IMR-90 (cell line): ENCODE data around the gene TXK. TPM values are rescaled to one million over a fixed set of nuclear protein-coding genes. Genes with fewer than 3 reads are reported as not detected.

Source experiments
- ATAC-seq: fragments of 200-7000 bp; cut with Tn5 transposase; 2 replicates; pipeline ENCODE4 v1.9.1; 2020; ENCODE audit warnings: low read depth, mild to moderate bottlenecking, moderate library complexity
- BruUV-seq: library from RNA; stranded (reverse); fragments of 400-500 nt; replicated peaks from 2 replicates; lab custom pipeline; 2021; lab: Mats Ljungman, UMichigan
- CTCF ChIA-PET: fragments of 300-600 bp; formaldehyde crosslinking; extraction: SDS; loops from one replicate; lab custom pipeline; 2021; ENCODE audit warnings: antibody characterized with exemption; lab: Yijun Ruan, JAX
- POLR2A ChIA-PET: fragments of 300-600 bp; sonication (Branson Sonifier 250); formaldehyde crosslinking; loops from one replicate; lab custom pipeline; 2022; ENCODE audit warnings: antibody characterized with exemption; ENCODE audit not compliant: unreplicated experiment; lab: Charles Lee
- DNase-seq: peaks from one replicate; pipeline ENCODE4 v3.0.0; 2013
- H2AFZ ChIP-seq: replicated peaks from 2 replicates; pipeline ENCODE3; 2013; ENCODE audit warnings: low read length, mild to moderate bottlenecking; ENCODE audit not compliant: poor library complexity
- H2AK5ac ChIP-seq: 2 replicates; pipeline ENCODE4 v1.6.1; 2013; ENCODE audit warnings: low read depth, low read length, inconsistent platforms
- H2AK9ac ChIP-seq: replicated peaks from 2 replicates; pipeline ENCODE3; 2013; ENCODE audit warnings: mild to moderate bottlenecking, low read depth, low read length, moderate library complexity; ENCODE audit not compliant: poor library complexity
- H2BK120ac ChIP-seq: 2 replicates; pipeline ENCODE4 v1.6.1; 2013; ENCODE audit warnings: low read depth, low read length, inconsistent platforms
- H2BK15ac ChIP-seq: 3 replicates; pipeline ENCODE4 v1.6.1; 2013; ENCODE audit warnings: low read depth, low read length, inconsistent platforms
- H2BK20ac ChIP-seq: 2 replicates; pipeline ENCODE4 v1.6.1; 2013; ENCODE audit warnings: low read depth, mild to moderate bottlenecking, inconsistent platforms, low read length, moderate library complexity
- H2BK5ac ChIP-seq: 2 replicates; pipeline ENCODE4 v1.6.1; 2013; ENCODE audit warnings: mild to moderate bottlenecking, low read depth, low read length, inconsistent platforms; ENCODE audit not compliant: poor library complexity, severe bottlenecking
- H3K14ac ChIP-seq: replicated peaks from 2 replicates; pipeline ENCODE4 v1.6.1; 2013; ENCODE audit warnings: low read depth, low read length, inconsistent platforms
- H3K18ac ChIP-seq: 2 replicates; pipeline ENCODE4 v1.6.1; 2013; ENCODE audit warnings: low read depth, low read length, control low read depth
- H3K23ac ChIP-seq: 2 replicates; pipeline ENCODE4 v1.6.1; 2013; ENCODE audit warnings: low read depth, low read length, inconsistent platforms
- H3K27ac ChIP-seq: 2 replicates; pipeline ENCODE4 v1.5.1; 2013; ENCODE audit warnings: mild to moderate bottlenecking, control low read depth, low read length; ENCODE audit not compliant: insufficient read depth
- H3K27me3 ChIP-seq: 2 replicates; pipeline ENCODE4 v1.6.1; 2013; ENCODE audit warnings: low read length; ENCODE audit not compliant: control insufficient read depth, insufficient read depth
- H3K36me3 ChIP-seq: 2 replicates; pipeline ENCODE4 v1.6.1; 2013; ENCODE audit warnings: low read length, mixed read lengths; ENCODE audit not compliant: control insufficient read depth, insufficient read depth
- H3K4ac ChIP-seq: 2 replicates; pipeline ENCODE4 v1.6.1; 2013; ENCODE audit warnings: low read depth, low read length, inconsistent platforms
- H3K4me1 ChIP-seq: 2 replicates; pipeline ENCODE4 v1.6.1; 2013; ENCODE audit warnings: low read length, mixed read lengths; ENCODE audit not compliant: control insufficient read depth, insufficient read depth
- H3K4me2 ChIP-seq: 2 replicates; pipeline ENCODE4 v1.6.1; 2013; ENCODE audit warnings: low read depth, mild to moderate bottlenecking, control low read depth, low read length, moderate library complexity
- H3K4me3 ChIP-seq: 2 replicates; pipeline ENCODE4 v1.5.1; 2013; ENCODE audit warnings: low read depth, mild to moderate bottlenecking, control low read depth, low read length, moderate library complexity; ENCODE audit not compliant: insufficient read depth
- H3K56ac ChIP-seq: 2 replicates; pipeline ENCODE4 v1.6.1; 2013; ENCODE audit warnings: low read length, inconsistent platforms; ENCODE audit not compliant: insufficient read depth; ENCODE audit errors: extremely low read depth
- H3K79me1 ChIP-seq, 2 experiments: 2 replicates each; pipeline ENCODE4 v1.6.1; 2013; ENCODE audit warnings: low read length in 2 of 2, inconsistent platforms in 1 of 2, low read depth in 1 of 2
- H3K9ac ChIP-seq: 2 replicates; pipeline ENCODE4 v1.6.1; 2013; ENCODE audit warnings: low read depth, low read length, control low read depth
- H3K9me1 ChIP-seq: 2 replicates; pipeline ENCODE4 v1.6.1; 2013; ENCODE audit warnings: low read length, inconsistent platforms; ENCODE audit not compliant: insufficient read depth
- H3K9me3 ChIP-seq: 2 replicates; pipeline ENCODE4 v1.6.1; 2013; ENCODE audit warnings: low read length; ENCODE audit not compliant: control insufficient read depth, insufficient read depth
- H4K20me1 ChIP-seq: 2 replicates; pipeline ENCODE4 v1.6.1; 2013; ENCODE audit warnings: low read length, inconsistent platforms; ENCODE audit not compliant: insufficient read depth
- H4K5ac ChIP-seq: 2 replicates; pipeline ENCODE4 v1.6.1; 2013; ENCODE audit warnings: mild to moderate bottlenecking, low read depth, low read length, control low read depth
- H4K8ac ChIP-seq, 2 experiments: 2 replicates each; pipeline ENCODE4 v1.6.1; 2013; ENCODE audit warnings: low read depth in 2 of 2, low read length in 2 of 2, control low read depth in 1 of 2, inconsistent platforms in 1 of 2
- H4K91ac ChIP-seq: 2 replicates; pipeline ENCODE4 v1.6.1; 2013; ENCODE audit warnings: low read depth, low read length, inconsistent platforms; ENCODE audit not compliant: insufficient read depth
- MXI1 ChIP-seq: IDR thresholded peaks from 2 replicates; pipeline ENCODE4 v1.6.1; 2012; ENCODE audit warnings: low read depth, mild to moderate bottlenecking, low read length, moderate library complexity, borderline replicate concordance
- RAD21 ChIP-seq: IDR thresholded peaks from 2 replicates; pipeline ENCODE4 v1.6.1; 2012; ENCODE audit warnings: low read length, improper control_type of control experiment
- RCOR1 ChIP-seq: IDR thresholded peaks from 2 replicates; pipeline ENCODE4 v1.6.1; 2012; ENCODE audit warnings: mild to moderate bottlenecking, low read length, improper control_type of control experiment; ENCODE audit not compliant: insufficient replicate concordance
- WGBS, 2 experiments: methylation state at CpG; one replicate each; pipeline versions ENCODE4 v1.1.5 to v1.1.7; 2013; ENCODE audit warnings: missing lambda C conversion rate in 2 of 2; ENCODE audit not compliant: insufficient read length in 1 of 2; ENCODE audit errors: extremely low coverage in 2 of 2; 5-methylcytosine and 5-hydroxymethylcytosine counted together
- dilution Hi-C: fragments of 300-500 bp; cut with HindIII; formaldehyde crosslinking; loops from one replicate; pipeline ENCODE4 v1.14.3; 2018; ENCODE audit warnings: low sequenced_read_pairs; ENCODE audit not compliant: unreplicated experiment
- in situ Hi-C: fragments of 300-500 bp; cut with MboI; formaldehyde crosslinking; loops from 3 replicates; pipeline ENCODE4 v1.14.3; 2019; ENCODE audit warnings: low sequenced_read_pairs, inconsistent platforms, mixed read lengths
- intact Hi-C: fragments of 100-400 bp; cut with micrococcal nuclease; formaldehyde crosslinking; loops from 2 replicates; pipeline ENCODE4 v1.10.0; 2022
- polyA plus RNA-seq, 3 experiments: library from polyadenylated mRNA; depleted of rRNA; stranded (reverse); fragments of >200 nt; gene quantifications; 2 replicates each; pipeline ENCODE4 v1.2.3, GENCODE V29; 2012; ENCODE audit warnings: low replicate concordance in 1 of 3
- total RNA-seq: library from RNA; depleted of rRNA; stranded (reverse); fragments of >200 nt; gene quantifications from 2 replicates; pipeline ENCODE4 v1.2.3, GENCODE V29; 2012

The TXK gene
- total and polyA plus RNA-seq, 2 of the 4 experiments (the other 2 are of a cell fraction) = not detected

GRCh38 chr4:48116582-48116981, 17.5 kb downstream of the TXK start:
- no CpG with 5 or more reads among the region's 3 CpGs for WGBS, 2 experiments
- H3K79me1 ChIP-seq = no peaks in the 10 kb centered on the region
- no peak overlapping the region for H2AK9ac ChIP-seq
- no peak overlapping the region for H3K23ac ChIP-seq
- H2AFZ ChIP-seq = no peak overlapping the region
- ATAC-seq (no peak), DNase-seq (no peak)
- TF ChIP-seq MXI1 = no peak
- TF ChIP-seq RAD21 = no peak
- TF ChIP-seq RCOR1 = no peak
- CTCF ChIA-PET = no interaction called here
- H2BK20ac ChIP-seq = no peak overlapping the region
- dilution Hi-C loops = no loop called here
- no peaks in the 10 kb centered on the region for H4K20me1 ChIP-seq
- H3K18ac ChIP-seq = no peak overlapping the region
- no peaks in the 10 kb centered on the region for H3K9me3 ChIP-seq
- no peaks in the 10 kb centered on the region for H3K36me3 ChIP-seq
- intact Hi-C loops = no loop called here
- H3K9me1 ChIP-seq = no peaks in the 10 kb centered on the region
- peaks cover 4% of the 10 kb centered on the region for H3K27me3 ChIP-seq
- no peak overlapping the region for H2BK5ac ChIP-seq
- H3K27ac ChIP-seq = no peak overlapping the region
- H4K8ac ChIP-seq = no peak overlapping the region
- no TSS peak for BruUV-seq
- H2AK5ac ChIP-seq = no peak overlapping the region
- H3K56ac ChIP-seq = no peak overlapping the region
- H3K4me3 ChIP-seq = no peak overlapping the region
- no peaks in the 10 kb centered on the region for H3K4me1 ChIP-seq
- no peak overlapping the region for H3K14ac ChIP-seq
- H4K91ac ChIP-seq = no peak overlapping the region
- H2BK15ac ChIP-seq = no peak overlapping the region
- H3K4ac ChIP-seq = no peak overlapping the region
- POLR2A ChIA-PET = no interaction called here
- no peak overlapping the region for H3K9ac ChIP-seq
- in situ Hi-C loops = no loop called here
- H2BK120ac ChIP-seq = no peak overlapping the region
- no peak overlapping the region for H3K4me2 ChIP-seq
- H4K5ac ChIP-seq = no peak overlapping the region
